ENCODE measurements around the gene MLF2. TPM values are rescaled to one million over a fixed set of nuclear protein-coding genes. Genes with fewer than 3 reads are reported as not detected.
A peak's percentile ranks its signal among the peaks of the same experiment; 100 is the strongest.

The MLF2 gene
- total and polyA plus RNA-seq, 2 of the 13 experiments (the other 11 are each of a cell fraction or from before 2014, with no cell fraction given), result 88.1 to 167 TPM

DNA sequence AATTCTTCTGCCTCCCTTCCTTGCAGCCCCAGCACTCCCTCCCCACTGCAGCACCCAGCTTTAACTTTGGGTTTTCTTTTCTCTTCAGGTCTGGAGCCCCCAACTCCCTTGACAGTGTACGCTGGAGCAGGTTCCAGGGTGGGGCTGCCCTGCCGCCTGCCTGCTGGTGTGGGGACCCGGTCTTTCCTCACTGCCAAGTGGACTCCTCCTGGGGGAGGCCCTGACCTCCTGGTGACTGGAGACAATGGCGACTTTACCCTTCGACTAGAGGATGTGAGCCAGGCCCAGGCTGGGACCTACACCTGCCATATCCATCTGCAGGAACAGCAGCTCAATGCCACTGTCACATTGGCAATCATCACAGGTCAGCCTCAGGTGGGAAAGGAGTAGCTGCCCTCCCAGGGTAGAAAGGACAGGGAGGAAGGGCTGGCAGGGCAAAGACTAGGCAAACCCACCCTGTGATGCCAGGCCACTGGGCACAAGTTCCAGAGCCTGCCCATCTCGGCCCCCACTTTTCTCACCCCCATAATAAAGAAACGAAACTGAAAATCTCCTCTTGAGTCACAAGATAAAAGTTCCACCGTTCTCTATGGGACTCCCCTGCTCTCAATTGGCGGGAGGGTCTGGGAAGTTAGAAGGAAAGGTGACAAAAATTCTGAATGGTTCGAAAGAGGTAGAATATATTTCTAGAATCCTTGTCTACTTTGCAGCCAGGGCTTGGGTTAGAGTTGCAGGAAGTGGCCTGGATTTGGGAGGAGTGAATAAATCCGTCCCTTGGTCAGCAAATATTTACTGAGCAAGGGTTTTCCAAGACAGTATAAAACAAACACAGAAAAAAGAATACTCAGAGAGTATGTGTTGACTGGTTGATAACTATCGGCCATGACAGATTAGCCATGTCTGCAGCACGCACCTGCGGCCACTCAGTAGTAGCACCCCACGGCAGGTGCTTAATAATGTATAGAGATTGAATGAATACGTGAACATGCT is 22.5 kb upstream of the MLF2 start (continued):
- TF ChIP-seq, protein P1, sequence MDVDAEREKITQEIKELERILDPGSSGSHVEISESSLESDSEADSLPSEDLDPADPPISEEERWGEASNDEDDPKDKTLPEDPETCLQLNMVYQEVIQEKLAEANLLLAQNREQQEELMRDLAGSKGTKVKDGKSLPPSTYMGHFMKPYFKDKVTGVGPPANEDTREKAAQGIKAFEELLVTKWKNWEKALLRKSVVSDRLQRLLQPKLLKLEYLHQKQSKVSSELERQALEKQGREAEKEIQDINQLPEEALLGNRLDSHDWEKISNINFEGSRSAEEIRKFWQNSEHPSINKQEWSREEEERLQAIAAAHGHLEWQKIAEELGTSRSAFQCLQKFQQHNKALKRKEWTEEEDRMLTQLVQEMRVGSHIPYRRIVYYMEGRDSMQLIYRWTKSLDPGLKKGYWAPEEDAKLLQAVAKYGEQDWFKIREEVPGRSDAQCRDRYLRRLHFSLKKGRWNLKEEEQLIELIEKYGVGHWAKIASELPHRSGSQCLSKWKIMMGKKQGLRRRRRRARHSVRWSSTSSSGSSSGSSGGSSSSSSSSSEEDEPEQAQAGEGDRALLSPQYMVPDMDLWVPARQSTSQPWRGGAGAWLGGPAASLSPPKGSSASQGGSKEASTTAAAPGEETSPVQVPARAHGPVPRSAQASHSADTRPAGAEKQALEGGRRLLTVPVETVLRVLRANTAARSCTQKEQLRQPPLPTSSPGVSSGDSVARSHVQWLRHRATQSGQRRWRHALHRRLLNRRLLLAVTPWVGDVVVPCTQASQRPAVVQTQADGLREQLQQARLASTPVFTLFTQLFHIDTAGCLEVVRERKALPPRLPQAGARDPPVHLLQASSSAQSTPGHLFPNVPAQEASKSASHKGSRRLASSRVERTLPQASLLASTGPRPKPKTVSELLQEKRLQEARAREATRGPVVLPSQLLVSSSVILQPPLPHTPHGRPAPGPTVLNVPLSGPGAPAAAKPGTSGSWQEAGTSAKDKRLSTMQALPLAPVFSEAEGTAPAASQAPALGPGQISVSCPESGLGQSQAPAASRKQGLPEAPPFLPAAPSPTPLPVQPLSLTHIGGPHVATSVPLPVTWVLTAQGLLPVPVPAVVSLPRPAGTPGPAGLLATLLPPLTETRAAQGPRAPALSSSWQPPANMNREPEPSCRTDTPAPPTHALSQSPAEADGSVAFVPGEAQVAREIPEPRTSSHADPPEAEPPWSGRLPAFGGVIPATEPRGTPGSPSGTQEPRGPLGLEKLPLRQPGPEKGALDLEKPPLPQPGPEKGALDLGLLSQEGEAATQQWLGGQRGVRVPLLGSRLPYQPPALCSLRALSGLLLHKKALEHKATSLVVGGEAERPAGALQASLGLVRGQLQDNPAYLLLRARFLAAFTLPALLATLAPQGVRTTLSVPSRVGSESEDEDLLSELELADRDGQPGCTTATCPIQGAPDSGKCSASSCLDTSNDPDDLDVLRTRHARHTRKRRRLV (CRISPR knock-in tag; IDR thresholded peaks at IDR 0.05), result 0 out of 2 replicates have a peak, but pooled peaks have one; percentile 38
- TF ChIP-seq SIX4 (CRISPR knock-in tag; IDR thresholded peaks at IDR 0.05) (peak; percentile 62), CREM (IDR thresholded peaks at IDR 0.05) (peak; percentile 81), CREM (CRISPR knock-in tag; IDR thresholded peaks at IDR 0.05) (no peak), FOXM1 (CRISPR knock-in tag; IDR thresholded peaks at IDR 0.05) (no peak), NFIB (CRISPR knock-in tag; IDR thresholded peaks at IDR 0.05; ENCODE audit: borderline replicate concordance) (no peak), ZNF674 (CRISPR knock-in tag; IDR thresholded peaks at IDR 0.05; ENCODE audit: low read depth) (no peak), NFE2L2 (IDR thresholded peaks at IDR 0.05; ENCODE audit: low read length) (no peak), RARA (CRISPR knock-in tag; IDR thresholded peaks at IDR 0.05) (peak; percentile 74), EP300 (IDR thresholded peaks at IDR 0.05; ENCODE audit: low read depth in 2 of 2, low read length in 2 of 2) (peak in 1 of 2 experiments; percentile 88; a peak in 2 of 4 replicates), EP300 (CRISPR knock-in tag; IDR thresholded peaks at IDR 0.05; ENCODE audit: borderline replicate concordance) (peak; percentile 16; the same call in 1 of the 2 replicates), SMAD3 (CRISPR knock-in tag; IDR thresholded peaks at IDR 0.05) (peak; percentile 71; the same call in 1 of the 2 replicates), FOSL1 (CRISPR knock-in tag; IDR thresholded peaks at IDR 0.05; ENCODE audit: borderline replicate concordance) (no peak)
- TF ChIP-seq, protein P2, sequence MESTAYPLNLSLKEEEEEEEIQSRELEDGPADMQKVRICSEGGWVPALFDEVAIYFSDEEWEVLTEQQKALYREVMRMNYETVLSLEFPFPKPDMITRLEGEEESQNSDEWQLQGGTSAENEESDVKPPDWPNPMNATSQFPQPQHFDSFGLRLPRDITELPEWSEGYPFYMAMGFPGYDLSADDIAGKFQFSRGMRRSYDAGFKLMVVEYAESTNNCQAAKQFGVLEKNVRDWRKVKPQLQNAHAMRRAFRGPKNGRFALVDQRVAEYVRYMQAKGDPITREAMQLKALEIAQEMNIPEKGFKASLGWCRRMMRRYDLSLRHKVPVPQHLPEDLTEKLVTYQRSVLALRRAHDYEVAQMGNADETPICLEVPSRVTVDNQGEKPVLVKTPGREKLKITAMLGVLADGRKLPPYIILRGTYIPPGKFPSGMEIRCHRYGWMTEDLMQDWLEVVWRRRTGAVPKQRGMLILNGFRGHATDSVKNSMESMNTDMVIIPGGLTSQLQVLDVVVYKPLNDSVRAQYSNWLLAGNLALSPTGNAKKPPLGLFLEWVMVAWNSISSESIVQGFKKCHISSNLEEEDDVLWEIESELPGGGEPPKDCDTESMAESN (CRISPR knock-in tag; conservative IDR thresholded peaks at IDR 0.05), result no peak
- TF ChIP-seq, protein P3, sequence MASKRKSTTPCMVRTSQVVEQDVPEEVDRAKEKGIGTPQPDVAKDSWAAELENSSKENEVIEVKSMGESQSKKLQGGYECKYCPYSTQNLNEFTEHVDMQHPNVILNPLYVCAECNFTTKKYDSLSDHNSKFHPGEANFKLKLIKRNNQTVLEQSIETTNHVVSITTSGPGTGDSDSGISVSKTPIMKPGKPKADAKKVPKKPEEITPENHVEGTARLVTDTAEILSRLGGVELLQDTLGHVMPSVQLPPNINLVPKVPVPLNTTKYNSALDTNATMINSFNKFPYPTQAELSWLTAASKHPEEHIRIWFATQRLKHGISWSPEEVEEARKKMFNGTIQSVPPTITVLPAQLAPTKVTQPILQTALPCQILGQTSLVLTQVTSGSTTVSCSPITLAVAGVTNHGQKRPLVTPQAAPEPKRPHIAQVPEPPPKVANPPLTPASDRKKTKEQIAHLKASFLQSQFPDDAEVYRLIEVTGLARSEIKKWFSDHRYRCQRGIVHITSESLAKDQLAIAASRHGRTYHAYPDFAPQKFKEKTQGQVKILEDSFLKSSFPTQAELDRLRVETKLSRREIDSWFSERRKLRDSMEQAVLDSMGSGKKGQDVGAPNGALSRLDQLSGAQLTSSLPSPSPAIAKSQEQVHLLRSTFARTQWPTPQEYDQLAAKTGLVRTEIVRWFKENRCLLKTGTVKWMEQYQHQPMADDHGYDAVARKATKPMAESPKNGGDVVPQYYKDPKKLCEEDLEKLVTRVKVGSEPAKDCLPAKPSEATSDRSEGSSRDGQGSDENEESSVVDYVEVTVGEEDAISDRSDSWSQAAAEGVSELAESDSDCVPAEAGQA (IDR thresholded peaks at IDR 0.05; ENCODE audit: low read depth), result no peak
- TF ChIP-seq, protein P3 (CRISPR knock-in tag; IDR thresholded peaks at IDR 0.05; ENCODE audit: borderline replicate concordance), result no peak
